ENCODE measurements around the gene MND1.

DNA sequence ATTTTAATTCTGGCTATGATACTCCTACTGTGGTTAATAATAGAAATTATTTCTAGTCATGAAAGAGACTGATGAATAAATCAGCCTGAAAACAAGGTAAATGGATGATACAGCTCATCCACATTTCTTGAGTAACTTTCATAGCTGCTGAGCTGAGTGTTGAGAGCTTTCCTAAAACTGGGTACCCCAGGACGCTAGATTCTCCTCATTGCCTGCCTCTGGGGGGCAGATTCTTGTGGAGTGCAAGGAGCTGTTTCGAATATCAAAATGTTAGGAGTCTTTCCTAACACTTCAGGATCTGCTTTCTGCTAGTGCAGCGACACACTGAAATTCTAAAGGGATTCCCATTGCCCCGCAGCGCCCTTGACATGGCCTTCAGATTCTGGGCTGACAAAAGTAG lies 2.1 kb downstream of the MND1 start:
- TF ChIP-seq, protein P1, sequence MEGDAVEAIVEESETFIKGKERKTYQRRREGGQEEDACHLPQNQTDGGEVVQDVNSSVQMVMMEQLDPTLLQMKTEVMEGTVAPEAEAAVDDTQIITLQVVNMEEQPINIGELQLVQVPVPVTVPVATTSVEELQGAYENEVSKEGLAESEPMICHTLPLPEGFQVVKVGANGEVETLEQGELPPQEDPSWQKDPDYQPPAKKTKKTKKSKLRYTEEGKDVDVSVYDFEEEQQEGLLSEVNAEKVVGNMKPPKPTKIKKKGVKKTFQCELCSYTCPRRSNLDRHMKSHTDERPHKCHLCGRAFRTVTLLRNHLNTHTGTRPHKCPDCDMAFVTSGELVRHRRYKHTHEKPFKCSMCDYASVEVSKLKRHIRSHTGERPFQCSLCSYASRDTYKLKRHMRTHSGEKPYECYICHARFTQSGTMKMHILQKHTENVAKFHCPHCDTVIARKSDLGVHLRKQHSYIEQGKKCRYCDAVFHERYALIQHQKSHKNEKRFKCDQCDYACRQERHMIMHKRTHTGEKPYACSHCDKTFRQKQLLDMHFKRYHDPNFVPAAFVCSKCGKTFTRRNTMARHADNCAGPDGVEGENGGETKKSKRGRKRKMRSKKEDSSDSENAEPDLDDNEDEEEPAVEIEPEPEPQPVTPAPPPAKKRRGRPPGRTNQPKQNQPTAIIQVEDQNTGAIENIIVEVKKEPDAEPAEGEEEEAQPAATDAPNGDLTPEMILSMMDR (IDR thresholded peaks at IDR 0.05), result no peak
- TF ChIP-seq POLR2A (IDR thresholded peaks at IDR 0.05), result no peak
